Heart left ventricle (tissue), 16 donors: ENCODE measurements around the gene CSNK1G1. TPM values are rescaled to one million over a fixed set of nuclear protein-coding genes. Genes with fewer than 3 reads are reported as not detected.

Source experiments
- ATAC-seq, 4 donors: fragments of 200-7000 bp; cut with Tn5 transposase; one replicate each; pipeline ENCODE4 v1.9.1; 2020 to 2022; ENCODE audit warnings: moderate library complexity in 4 of 4, mild to moderate bottlenecking in 3 of 4, moderate number of reproducible peaks in 1 of 4
- DNase-seq, 5 donors: peaks; one replicate each; pipeline ENCODE4 v3.0.0-alpha.2; 2020
- H3K27ac ChIP-seq, 12 donors: fragments of 200-600 bp; sonication (generic) in 4 of 12; one replicate each; pipeline versions ENCODE4 v1.5.0 to v1.8.0; 2016 to 2022; ENCODE audit warnings: mild to moderate bottlenecking in 2 of 12
- H3K27me3 ChIP-seq, 9 donors: fragments of 200-600 bp; sonication (generic) in 2 of 9; one replicate each; pipeline versions ENCODE4 v1.5.1 to v1.8.0; 2016 to 2022; ENCODE audit warnings: mild to moderate bottlenecking in 3 of 9
- H3K36me3 ChIP-seq, 9 donors: fragments of 200-600 bp; sonication (generic) in 2 of 9; one replicate each; pipeline versions ENCODE4 v1.5.0 to v1.8.0; 2018 to 2022; ENCODE audit warnings: mild to moderate bottlenecking in 2 of 9
- H3K4me1 ChIP-seq, 12 donors: fragments of 200-600 bp; sonication (generic) in 4 of 12; one replicate each; pipeline versions ENCODE4 v1.5.0 to v1.8.0; 2016 to 2022; ENCODE audit warnings: mild to moderate bottlenecking in 3 of 12
- H3K4me3 ChIP-seq, 12 donors: fragments of 200-600 bp; sonication (generic) in 4 of 12; one replicate each; pipeline versions ENCODE4 v1.5.0 to v1.8.0; 2017 to 2022; ENCODE audit warnings: mild to moderate bottlenecking in 9 of 12, moderate library complexity in 4 of 12
- H3K9me3 ChIP-seq, 12 donors: fragments of 200-600 bp; sonication (generic) in 4 of 12; one replicate each; pipeline versions ENCODE4 v1.5.0 to v1.8.0; 2016 to 2022; ENCODE audit warnings: mild to moderate bottlenecking in 1 of 12
- CTCF ChIP-seq, 12 donors: fragments of 200-600 bp; sonication (generic) in 4 of 12; IDR thresholded peaks; one replicate each; pipeline versions ENCODE4 v1.5.0 to v1.8.0; 2018 to 2022; ENCODE audit warnings: antibody characterized with exemption in 12 of 12, mild to moderate bottlenecking in 5 of 12
- POLR2A ChIP-seq, 2 donors: fragments of 450-650 bp; IDR thresholded peaks; one replicate each; pipeline ENCODE4 v1.6.1; 2017; ENCODE audit warnings: antibody characterized with exemption in 2 of 2, mild to moderate bottlenecking in 2 of 2, moderate library complexity in 2 of 2
- WGBS, 4 donors: extraction: QIAGEN DNeasy Blood & Tissue Kit in 2 of 4; methylation state at CpG; one replicate each; pipeline versions ENCODE4 v1.1.5 to v1.1.7; 2013 to 2018; 5-methylcytosine and 5-hydroxymethylcytosine counted together
- intact Hi-C, 10 donors: fragments of 100-400 bp; cut with DNase I; formaldehyde crosslinking; loops; one replicate each; pipeline versions ENCODE4 v1.11.1 to v1.14.2; 2022
- polyA plus RNA-seq, 2 donors: library from polyadenylated mRNA; stranded (reverse); fragments of 200-250 nt; gene quantifications; one replicate each; pipeline ENCODE4 v1.2.3, GENCODE V29; 2013
- total RNA-seq, 9 donors: library from RNA; depleted of rRNA in 2 of 9; stranded (reverse); fragments of >200 nt in 2 of 9; fragmentation: NEBNext Ultra II Directional in 3 of 9; extraction: Animal tissue kit (Norgen Biotek cat#: 25700) in 3 of 9; gene quantifications; one replicate each; pipeline versions ENCODE4 v1.1.0 to v1.2.4, GENCODE V29; 2016 to 2023
- donor health status: ischemic (EF 13 %, LVEDD 7.1; RV severe dilation, severe dysfunction).
- donor health status: healthy with polysubstance abuse.
- donor health status: DM: no; HTN: yes; CAD: no.
- donor health status: DM: no; HTN: no; CAD: no.
- donor health status: ischemic (EF 25% LVEDD 6.9; RV normal size, moderate dysfunction).
- donor health status: ischemic (EF 25% LVEDD 5.7; RV mildly dilated, moderate dysfunction).
- donor health status: healthy.
- donor health status: DM: yes; HTN: yes; CAD: no.
- donor health status: ischemic (EF 35%, LVEDD 5.7; RV mildly dilated, moderate dysfunction).
- donor health status: nonischemic (EF 11% LVEDD 7.7; RV severe dilation, severe dysfunction).
- donor health status: DM: yes; HTN: yes; CAD: no.
- donor health status: PGD.
- donor health status: ischemic (EF 29% LVEDD 5.4; RV normal size, mild dysfunction).
- donor health status: nonischemic (EF 23%, LVEDD 6.1; RV moderate dilation, normal function).

CSNK1G1 gene
- total and polyA plus RNA-seq, 11 donors = 1.4 to 15.0 (median 7.4) TPM

- H3K36me3 ChIP-seq = peaks cover 0 to 39% (median 36%) of the 10 kb centered on the region in 9 donors
- peaks cover 11 to 58% (median 44%) of the 10 kb centered on the region in 12 donors for H3K4me1 ChIP-seq
- peak within 1 kb of the TSS; percentile 67 to 95 (median 84) for H3K4me3 ChIP-seq
- H3K27ac ChIP-seq = peak within 1 kb of the TSS; percentile 72 to 95 (median 90)
- TF ChIP-seq CTCF (IDR thresholded peaks at IDR 0.05) = peak in 11 of 12 donors; percentile 20 to 76 (median 43)
- TF ChIP-seq POLR2A (IDR thresholded peaks at IDR 0.05) = peak; percentile 41 to 72
- H3K9me3 ChIP-seq = no peaks in the 10 kb centered on the region
- peak; percentile 94 to 97 (median 96) for ATAC-seq
- intact Hi-C loops = loop anchor here in 4 of 10 donors (2.0 to 5.0 kb wide), 2 partner anchors 68 to 194 kb away; partner anchors contain the start of genes CSNK1G1 (in 4 of the 4) and SNX1 (in 1 of the 4)
- H3K27me3 ChIP-seq = no peaks in the 10 kb centered on the region
- peak; percentile 97 to 100 (median 99) for DNase-seq
- 1% methylated on average over 11 to 69 of the region's 69 CpGs for WGBS, 4 donors
Observed at GRCh38 chr15:64162869-64163658, 192.9 kb downstream of the CSNK1G1 start, which contains the start of gene PPIB. TSS of gene PPIB (minus strand) at chr15:64163022. CDS start at chr15:64162986, 36 bp downstream.

GRCh38 chr15:64162478-64162868, 193.5 kb downstream of the CSNK1G1 start:
- Histone ChIP-seq H3K4me1 (peaks cover 11 to 63% (median 46%) of the 10 kb centered on the region in 12 donors), H3K27me3 (no peaks in the 10 kb centered on the region), H3K27ac (peak overlapping the region; percentile 70 to 95 (median 90)), H3K4me3 (peak overlapping the region; percentile 67 to 95 (median 84)), H3K9me3 (no peaks in the 10 kb centered on the region), H3K36me3 (peaks cover 0 to 45% (median 42%) of the 10 kb centered on the region in 9 donors)
- peak; percentile 19 to 57 (median 49) for ATAC-seq
- intact Hi-C loops = loop anchor here in 4 of 10 donors (2.0 to 5.0 kb wide), 2 partner anchors 68 to 195 kb away; partner anchors contain the start of genes CSNK1G1 (in 4 of the 4) and SNX1 (in 1 of the 4)
- TF ChIP-seq POLR2A (IDR thresholded peaks at IDR 0.05) = no peak
- TF ChIP-seq CTCF (IDR thresholded peaks at IDR 0.05) = no peak
- no peak for DNase-seq
- WGBS, 4 donors = 0 to 4% (median 1%) methylated on average over 11 to 21 of the region's 21 CpGs

- peaks cover 0 to 51% (median 48%) of the 10 kb centered on the region in 9 donors for H3K36me3 ChIP-seq
- 48 to 56% (median 53%) methylated on average over 12 of the region's 12 CpGs for WGBS, 4 donors
- peak overlapping the region; percentile 67 to 95 (median 84) for H3K4me3 ChIP-seq
- TF ChIP-seq POLR2A (IDR thresholded peaks at IDR 0.05) = no peak
- no peak for TF ChIP-seq CTCF (IDR thresholded peaks at IDR 0.05)
- intact Hi-C loops = loop anchor here in 4 of 10 donors (2.0 to 5.0 kb wide), 2 partner anchors 67 to 195 kb away; partner anchors contain the start of genes CSNK1G1 (in 4 of the 4) and SNX1 (in 1 of the 4)
- no peaks in the 10 kb centered on the region for H3K9me3 ChIP-seq
- no peaks in the 10 kb centered on the region for H3K27me3 ChIP-seq
- ATAC-seq (no peak), DNase-seq (no peak)
- H3K27ac ChIP-seq = peak overlapping the region in 11 of 12 donors; percentile 85 to 95 (median 91)
- peaks cover 11 to 69% (median 51%) of the 10 kb centered on the region in 12 donors for H3K4me1 ChIP-seq
Observed at GRCh38 chr15:64161688-64162477, 194.1 kb downstream of the CSNK1G1 start.
